Measurements from ENCODE around the gene HINFP. TPM values are rescaled to one million over a fixed set of nuclear protein-coding genes. Genes with fewer than 3 reads are reported as not detected.

HINFP gene
- total and polyA plus RNA-seq, 2 experiments from 2014 or later: 12.6 to 29.2 TPM

DNA sequence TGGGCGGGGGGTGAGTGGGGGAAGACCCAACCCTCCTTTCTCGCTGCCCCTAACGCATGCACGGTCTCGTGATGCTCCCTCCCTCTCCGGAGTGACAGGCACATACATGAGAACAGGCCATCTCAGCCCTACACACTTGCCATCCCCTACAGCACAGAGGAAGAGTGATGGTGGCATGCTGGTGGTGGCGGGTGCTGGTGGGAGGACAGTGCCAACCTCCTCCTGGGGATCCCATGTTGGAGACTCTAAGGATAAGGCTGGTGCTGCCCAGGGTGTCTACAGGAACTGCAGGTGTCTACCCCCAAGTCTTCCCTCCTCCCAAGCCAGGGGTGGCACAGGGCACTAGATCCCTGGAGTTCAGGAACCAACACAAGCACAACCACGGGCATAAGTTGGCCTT, 40.5 kb downstream of the HINFP start:
- Histone ChIP-seq H2AFZ (no peak overlapping the region), H3K27ac (ENCODE audit: low read depth) (no peak overlapping the region), H4K20me1 (replicated peaks; ENCODE audit: insufficient read depth) (no peaks in the 10 kb centered on the region), H3K36me3 (ENCODE audit: insufficient read depth) (no peaks in the 10 kb centered on the region), H3K27me3 (ENCODE audit: insufficient read depth) (no peaks in the 10 kb centered on the region), H3K4me3 (no peak overlapping the region), H3K9me2 (ENCODE audit: insufficient read depth) (no peaks in the 10 kb centered on the region), H3K4me1 (ENCODE audit: insufficient read depth) (peaks cover 6% of the 10 kb centered on the region; the same call in 1 of the 2 replicates), H3K4me2 (no peak overlapping the region), H3F3A (replicated peaks; ENCODE audit: low read depth) (no peaks in the 10 kb centered on the region), H3K79me2 (replicated peaks; ENCODE audit: insufficient read depth) (no peaks in the 10 kb centered on the region)
- TF ChIP-seq, protein P1, sequence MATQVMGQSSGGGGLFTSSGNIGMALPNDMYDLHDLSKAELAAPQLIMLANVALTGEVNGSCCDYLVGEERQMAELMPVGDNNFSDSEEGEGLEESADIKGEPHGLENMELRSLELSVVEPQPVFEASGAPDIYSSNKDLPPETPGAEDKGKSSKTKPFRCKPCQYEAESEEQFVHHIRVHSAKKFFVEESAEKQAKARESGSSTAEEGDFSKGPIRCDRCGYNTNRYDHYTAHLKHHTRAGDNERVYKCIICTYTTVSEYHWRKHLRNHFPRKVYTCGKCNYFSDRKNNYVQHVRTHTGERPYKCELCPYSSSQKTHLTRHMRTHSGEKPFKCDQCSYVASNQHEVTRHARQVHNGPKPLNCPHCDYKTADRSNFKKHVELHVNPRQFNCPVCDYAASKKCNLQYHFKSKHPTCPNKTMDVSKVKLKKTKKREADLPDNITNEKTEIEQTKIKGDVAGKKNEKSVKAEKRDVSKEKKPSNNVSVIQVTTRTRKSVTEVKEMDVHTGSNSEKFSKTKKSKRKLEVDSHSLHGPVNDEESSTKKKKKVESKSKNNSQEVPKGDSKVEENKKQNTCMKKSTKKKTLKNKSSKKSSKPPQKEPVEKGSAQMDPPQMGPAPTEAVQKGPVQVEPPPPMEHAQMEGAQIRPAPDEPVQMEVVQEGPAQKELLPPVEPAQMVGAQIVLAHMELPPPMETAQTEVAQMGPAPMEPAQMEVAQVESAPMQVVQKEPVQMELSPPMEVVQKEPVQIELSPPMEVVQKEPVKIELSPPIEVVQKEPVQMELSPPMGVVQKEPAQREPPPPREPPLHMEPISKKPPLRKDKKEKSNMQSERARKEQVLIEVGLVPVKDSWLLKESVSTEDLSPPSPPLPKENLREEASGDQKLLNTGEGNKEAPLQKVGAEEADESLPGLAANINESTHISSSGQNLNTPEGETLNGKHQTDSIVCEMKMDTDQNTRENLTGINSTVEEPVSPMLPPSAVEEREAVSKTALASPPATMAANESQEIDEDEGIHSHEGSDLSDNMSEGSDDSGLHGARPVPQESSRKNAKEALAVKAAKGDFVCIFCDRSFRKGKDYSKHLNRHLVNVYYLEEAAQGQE (IDR thresholded peaks at IDR 0.05; ENCODE audit: unreplicated experiment): no peak
- TF ChIP-seq NANOG (IDR thresholded peaks at IDR 0.05; ENCODE audit: borderline replicate concordance) (no peak), JUNB (IDR thresholded peaks at IDR 0.05; ENCODE audit: unreplicated experiment) (no peak), POLR2AphosphoS5 (IDR thresholded peaks at IDR 0.05; ENCODE audit: low read depth) (no peak), ZNF331 (CRISPR knock-in tag; IDR thresholded peaks at IDR 0.05; ENCODE audit: low read depth) (no peak), ZNF114 (CRISPR knock-in tag; IDR thresholded peaks at IDR 0.05) (no peak), EZH2phosphoT487 (IDR thresholded peaks at IDR 0.05; ENCODE audit: unreplicated experiment) (no peak), EZH2 (IDR thresholded peaks at IDR 0.05; ENCODE audit: low read depth, unreplicated experiment) (no peak), CREB1 (CRISPR knock-in tag; IDR thresholded peaks at IDR 0.05; ENCODE audit: low read depth) (no peak), STAT1 (IDR thresholded peaks at IDR 0.05; ENCODE audit: unreplicated experiment) (no peak)
- TF ChIP-seq, protein P2, sequence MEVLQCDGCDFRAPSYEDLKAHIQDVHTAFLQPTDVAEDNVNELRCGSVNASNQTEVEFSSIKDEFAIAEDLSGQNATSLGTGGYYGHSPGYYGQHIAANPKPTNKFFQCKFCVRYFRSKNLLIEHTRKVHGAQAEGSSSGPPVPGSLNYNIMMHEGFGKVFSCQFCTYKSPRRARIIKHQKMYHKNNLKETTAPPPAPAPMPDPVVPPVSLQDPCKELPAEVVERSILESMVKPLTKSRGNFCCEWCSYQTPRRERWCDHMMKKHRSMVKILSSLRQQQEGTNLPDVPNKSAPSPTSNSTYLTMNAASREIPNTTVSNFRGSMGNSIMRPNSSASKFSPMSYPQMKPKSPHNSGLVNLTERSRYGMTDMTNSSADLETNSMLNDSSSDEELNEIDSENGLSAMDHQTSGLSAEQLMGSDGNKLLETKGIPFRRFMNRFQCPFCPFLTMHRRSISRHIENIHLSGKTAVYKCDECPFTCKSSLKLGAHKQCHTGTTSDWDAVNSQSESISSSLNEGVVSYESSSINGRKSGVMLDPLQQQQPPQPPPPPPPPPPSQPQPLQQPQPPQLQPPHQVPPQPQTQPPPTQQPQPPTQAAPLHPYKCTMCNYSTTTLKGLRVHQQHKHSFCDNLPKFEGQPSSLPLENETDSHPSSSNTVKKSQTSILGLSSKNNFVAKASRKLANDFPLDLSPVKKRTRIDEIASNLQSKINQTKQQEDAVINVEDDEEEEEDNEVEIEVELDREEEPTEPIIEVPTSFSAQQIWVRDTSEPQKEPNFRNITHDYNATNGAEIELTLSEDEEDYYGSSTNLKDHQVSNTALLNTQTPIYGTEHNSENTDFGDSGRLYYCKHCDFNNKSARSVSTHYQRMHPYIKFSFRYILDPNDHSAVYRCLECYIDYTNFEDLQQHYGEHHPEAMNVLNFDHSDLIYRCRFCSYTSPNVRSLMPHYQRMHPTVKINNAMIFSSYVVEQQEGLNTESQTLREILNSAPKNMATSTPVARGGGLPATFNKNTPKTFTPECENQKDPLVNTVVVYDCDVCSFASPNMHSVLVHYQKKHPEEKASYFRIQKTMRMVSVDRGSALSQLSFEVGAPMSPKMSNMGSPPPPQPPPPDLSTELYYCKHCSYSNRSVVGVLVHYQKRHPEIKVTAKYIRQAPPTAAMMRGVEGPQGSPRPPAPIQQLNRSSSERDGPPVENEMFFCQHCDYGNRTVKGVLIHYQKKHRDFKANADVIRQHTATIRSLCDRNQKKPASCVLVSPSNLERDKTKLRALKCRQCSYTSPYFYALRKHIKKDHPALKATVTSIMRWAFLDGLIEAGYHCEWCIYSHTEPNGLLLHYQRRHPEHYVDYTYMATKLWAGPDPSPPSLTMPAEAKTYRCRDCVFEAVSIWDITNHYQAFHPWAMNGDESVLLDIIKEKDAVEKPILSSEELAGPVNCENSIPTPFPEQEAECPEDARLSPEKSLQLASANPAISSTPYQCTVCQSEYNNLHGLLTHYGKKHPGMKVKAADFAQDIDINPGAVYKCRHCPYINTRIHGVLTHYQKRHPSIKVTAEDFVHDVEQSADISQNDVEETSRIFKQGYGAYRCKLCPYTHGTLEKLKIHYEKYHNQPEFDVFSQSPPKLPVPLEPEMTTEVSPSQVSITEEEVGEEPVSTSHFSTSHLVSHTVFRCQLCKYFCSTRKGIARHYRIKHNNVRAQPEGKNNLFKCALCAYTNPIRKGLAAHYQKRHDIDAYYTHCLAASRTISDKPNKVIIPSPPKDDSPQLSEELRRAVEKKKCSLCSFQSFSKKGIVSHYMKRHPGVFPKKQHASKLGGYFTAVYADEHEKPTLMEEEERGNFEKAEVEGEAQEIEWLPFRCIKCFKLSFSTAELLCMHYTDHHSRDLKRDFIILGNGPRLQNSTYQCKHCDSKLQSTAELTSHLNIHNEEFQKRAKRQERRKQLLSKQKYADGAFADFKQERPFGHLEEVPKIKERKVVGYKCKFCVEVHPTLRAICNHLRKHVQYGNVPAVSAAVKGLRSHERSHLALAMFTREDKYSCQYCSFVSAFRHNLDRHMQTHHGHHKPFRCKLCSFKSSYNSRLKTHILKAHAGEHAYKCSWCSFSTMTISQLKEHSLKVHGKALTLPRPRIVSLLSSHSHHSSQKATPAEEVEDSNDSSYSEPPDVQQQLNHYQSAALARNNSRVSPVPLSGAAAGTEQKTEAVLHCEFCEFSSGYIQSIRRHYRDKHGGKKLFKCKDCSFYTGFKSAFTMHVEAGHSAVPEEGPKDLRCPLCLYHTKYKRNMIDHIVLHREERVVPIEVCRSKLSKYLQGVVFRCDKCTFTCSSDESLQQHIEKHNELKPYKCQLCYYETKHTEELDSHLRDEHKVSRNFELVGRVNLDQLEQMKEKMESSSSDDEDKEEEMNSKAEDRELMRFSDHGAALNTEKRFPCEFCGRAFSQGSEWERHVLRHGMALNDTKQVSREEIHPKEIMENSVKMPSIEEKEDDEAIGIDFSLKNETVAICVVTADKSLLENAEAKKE (CRISPR knock-in tag; IDR thresholded peaks at IDR 0.05): no peak
- TF ChIP-seq, protein P3, sequence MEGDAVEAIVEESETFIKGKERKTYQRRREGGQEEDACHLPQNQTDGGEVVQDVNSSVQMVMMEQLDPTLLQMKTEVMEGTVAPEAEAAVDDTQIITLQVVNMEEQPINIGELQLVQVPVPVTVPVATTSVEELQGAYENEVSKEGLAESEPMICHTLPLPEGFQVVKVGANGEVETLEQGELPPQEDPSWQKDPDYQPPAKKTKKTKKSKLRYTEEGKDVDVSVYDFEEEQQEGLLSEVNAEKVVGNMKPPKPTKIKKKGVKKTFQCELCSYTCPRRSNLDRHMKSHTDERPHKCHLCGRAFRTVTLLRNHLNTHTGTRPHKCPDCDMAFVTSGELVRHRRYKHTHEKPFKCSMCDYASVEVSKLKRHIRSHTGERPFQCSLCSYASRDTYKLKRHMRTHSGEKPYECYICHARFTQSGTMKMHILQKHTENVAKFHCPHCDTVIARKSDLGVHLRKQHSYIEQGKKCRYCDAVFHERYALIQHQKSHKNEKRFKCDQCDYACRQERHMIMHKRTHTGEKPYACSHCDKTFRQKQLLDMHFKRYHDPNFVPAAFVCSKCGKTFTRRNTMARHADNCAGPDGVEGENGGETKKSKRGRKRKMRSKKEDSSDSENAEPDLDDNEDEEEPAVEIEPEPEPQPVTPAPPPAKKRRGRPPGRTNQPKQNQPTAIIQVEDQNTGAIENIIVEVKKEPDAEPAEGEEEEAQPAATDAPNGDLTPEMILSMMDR (conservative IDR thresholded peaks at IDR 0.05; ENCODE audit: low read depth in 2 of 2): no peak
- TF ChIP-seq, protein P4, sequence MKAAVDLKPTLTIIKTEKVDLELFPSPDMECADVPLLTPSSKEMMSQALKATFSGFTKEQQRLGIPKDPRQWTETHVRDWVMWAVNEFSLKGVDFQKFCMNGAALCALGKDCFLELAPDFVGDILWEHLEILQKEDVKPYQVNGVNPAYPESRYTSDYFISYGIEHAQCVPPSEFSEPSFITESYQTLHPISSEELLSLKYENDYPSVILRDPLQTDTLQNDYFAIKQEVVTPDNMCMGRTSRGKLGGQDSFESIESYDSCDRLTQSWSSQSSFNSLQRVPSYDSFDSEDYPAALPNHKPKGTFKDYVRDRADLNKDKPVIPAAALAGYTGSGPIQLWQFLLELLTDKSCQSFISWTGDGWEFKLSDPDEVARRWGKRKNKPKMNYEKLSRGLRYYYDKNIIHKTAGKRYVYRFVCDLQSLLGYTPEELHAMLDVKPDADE (IDR thresholded peaks at IDR 0.05): no peak
- Mint-ChIP-seq H3K36me3 (ENCODE audit: low read depth) (no peaks in the 10 kb centered on the region; the same call in 2 of the 3 replicates), H3K9me3 (no peaks in the 10 kb centered on the region), H3K4me1 (peaks cover 14% of the 10 kb centered on the region), H3K27me3 (ENCODE audit: insufficient read depth, low read depth, poor library complexity) (peaks cover 12% of the 10 kb centered on the region), H3K27ac (no peak overlapping the region), H3K4me3 (no peak overlapping the region)
- DNase-seq (ENCODE audit: low spot score) (no peak), ATAC-seq (no peak)
